HUES6 (cell line): Measurements from ENCODE around the gene FOXL3.
A peak's percentile ranks its signal among the peaks of the same experiment; 100 is the strongest.
"Not testable (repeated sequence)": the region's sequence is repeated elsewhere in the genome, so short reads cannot be mapped to it uniquely, and the experiment has no call there.

Source experiments
- H3K27ac ChIP-seq: 2 replicates; pipeline ENCODE4 v1.7.0; 2013; ENCODE audit warnings: low read depth, mild to moderate bottlenecking, low read length, inconsistent platforms
- H3K27me3 ChIP-seq: 2 replicates; pipeline ENCODE4 v1.6.1; 2013; ENCODE audit warnings: low read length; ENCODE audit not compliant: control insufficient read depth, insufficient read depth
- H3K36me3 ChIP-seq: 2 replicates; pipeline ENCODE4 v1.6.1; 2013; ENCODE audit warnings: low read length; ENCODE audit not compliant: control insufficient read depth, insufficient read depth
- H3K4me1 ChIP-seq: 2 replicates; pipeline ENCODE4 v1.6.1; 2013; ENCODE audit warnings: low read length; ENCODE audit not compliant: control insufficient read depth, insufficient read depth
- H3K4me3 ChIP-seq: 2 replicates; pipeline ENCODE4 v1.5.1; 2013; ENCODE audit warnings: low read depth, low read length
- H3K9ac ChIP-seq: one replicate; pipeline ENCODE4 v1.6.1; 2013; ENCODE audit warnings: mild to moderate bottlenecking, low read length
- H3K9me3 ChIP-seq: 2 replicates; pipeline ENCODE4 v1.6.1; 2013; ENCODE audit warnings: low read depth, low read length; ENCODE audit not compliant: control insufficient read depth, insufficient read depth

FOXL3 gene

GRCh38 chr7:329691-330281 lies 39.8 kb downstream of the FOXL3 start:
- Histone ChIP-seq H3K27ac (no peak overlapping the region), H3K9me3 (peaks cover 4% of the 10 kb centered on the region; the same call in 1 of the 2 replicates), H3K4me3 (no peak overlapping the region), H3K9ac (no peak overlapping the region), H3K36me3 (no peaks in the 10 kb centered on the region), H3K27me3 (peaks cover 19% of the 10 kb centered on the region; the same call in 1 of the 2 replicates), H3K4me1 (no peaks in the 10 kb centered on the region)

GRCh38 chr7:330511-331230 lies 40.7 kb downstream of the FOXL3 start:
- H3K36me3 ChIP-seq, result no peaks in the 10 kb centered on the region
- no peak overlapping the region for H3K9ac ChIP-seq
- H3K27ac ChIP-seq, result no peak overlapping the region
- no peaks in the 10 kb centered on the region for H3K4me1 ChIP-seq
- peaks cover 3% of the 10 kb centered on the region; the same call in 1 of the 2 replicates for H3K9me3 ChIP-seq
- H3K4me3 ChIP-seq, result no peak overlapping the region
- H3K27me3 ChIP-seq, result peaks cover 19% of the 10 kb centered on the region; the same call in 1 of the 2 replicates

GRCh38 chr7:332020-332517 lies 42.1 kb downstream of the FOXL3 start:
- Histone ChIP-seq H3K4me1 (no peaks in the 10 kb centered on the region), H3K36me3 (no peaks in the 10 kb centered on the region), H3K27me3 (peaks cover 19% of the 10 kb centered on the region; the same call in 1 of the 2 replicates), H3K9ac (no peak overlapping the region), H3K4me3 (no peak overlapping the region), H3K27ac (no peak overlapping the region), H3K9me3 (no peaks in the 10 kb centered on the region)

- Histone ChIP-seq H3K4me3 (peak overlapping the region; percentile 48), H3K9me3 (no peaks in the 10 kb centered on the region), H3K4me1 (no peaks in the 10 kb centered on the region), H3K9ac (no peak overlapping the region), H3K36me3 (no peaks in the 10 kb centered on the region), H3K27me3 (peaks cover 19% of the 10 kb centered on the region; the same call in 1 of the 2 replicates), H3K27ac (no peak overlapping the region)
These were observed 42.8 kb downstream of the FOXL3 start for GRCh38 chr7:332646-333392.

GRCh38 chr7:333393-333764 lies 43.4 kb downstream of the FOXL3 start:
- Histone ChIP-seq H3K4me1 (no peaks in the 10 kb centered on the region), H3K9ac (no peak overlapping the region), H3K4me3 (peak overlapping the region; percentile 48; the same call in 1 of the 2 replicates), H3K27me3 (peaks cover 19% of the 10 kb centered on the region; the same call in 1 of the 2 replicates), H3K9me3 (no peaks in the 10 kb centered on the region), H3K27ac (no peak overlapping the region), H3K36me3 (no peaks in the 10 kb centered on the region)

- Histone ChIP-seq H3K27ac (no peak overlapping the region), H3K36me3 (no peaks in the 10 kb centered on the region), H3K27me3 (peaks cover 19% of the 10 kb centered on the region; the same call in 1 of the 2 replicates), H3K9me3 (no peaks in the 10 kb centered on the region), H3K4me3 (no peak overlapping the region), H3K9ac (no peak overlapping the region), H3K4me1 (no peaks in the 10 kb centered on the region)
These were observed 44.8 kb downstream of the FOXL3 start for GRCh38 chr7:334618-335357.

GRCh38 chr7:335358-336148 lies 45.6 kb downstream of the FOXL3 start:
- no peak overlapping the region for H3K9ac ChIP-seq
- no peak overlapping the region for H3K4me3 ChIP-seq
- no peaks in the 10 kb centered on the region for H3K36me3 ChIP-seq
- H3K4me1 ChIP-seq, result no peaks in the 10 kb centered on the region
- H3K27ac ChIP-seq, result no peak overlapping the region
- H3K9me3 ChIP-seq, result no peaks in the 10 kb centered on the region
- peaks cover 17% of the 10 kb centered on the region; the same call in 1 of the 2 replicates for H3K27me3 ChIP-seq

GRCh38 chr7:336149-336533 lies 46.2 kb downstream of the FOXL3 start:
- peaks cover 11% of the 10 kb centered on the region; the same call in 1 of the 2 replicates for H3K27me3 ChIP-seq
- not testable (repeated sequence) for H3K4me1 ChIP-seq, H3K9me3 ChIP-seq, H3K4me3 ChIP-seq, H3K9ac ChIP-seq, H3K27ac ChIP-seq, H3K36me3 ChIP-seq

- Histone ChIP-seq H3K27ac (no peak overlapping the region), H3K27me3 (peaks cover 8% of the 10 kb centered on the region; the same call in 1 of the 2 replicates), H3K36me3 (no peaks in the 10 kb centered on the region), H3K4me1 (no peaks in the 10 kb centered on the region), H3K9me3 (no peaks in the 10 kb centered on the region), H3K4me3 (no peak overlapping the region), H3K9ac (no peak overlapping the region)
These were observed 47.0 kb downstream of the FOXL3 start for GRCh38 chr7:336810-337566.
